Suppressor macrophage treated with lipopolysaccharide for 1 hour (primary cell): ENCODE results near the gene ELMO2.

ENCODE experiments used
- DNase-seq, 3 donors: peaks; one replicate each; pipeline ENCODE4 v3.0.0-alpha.2; 2020 to 2022

The ELMO2 gene

DNA sequence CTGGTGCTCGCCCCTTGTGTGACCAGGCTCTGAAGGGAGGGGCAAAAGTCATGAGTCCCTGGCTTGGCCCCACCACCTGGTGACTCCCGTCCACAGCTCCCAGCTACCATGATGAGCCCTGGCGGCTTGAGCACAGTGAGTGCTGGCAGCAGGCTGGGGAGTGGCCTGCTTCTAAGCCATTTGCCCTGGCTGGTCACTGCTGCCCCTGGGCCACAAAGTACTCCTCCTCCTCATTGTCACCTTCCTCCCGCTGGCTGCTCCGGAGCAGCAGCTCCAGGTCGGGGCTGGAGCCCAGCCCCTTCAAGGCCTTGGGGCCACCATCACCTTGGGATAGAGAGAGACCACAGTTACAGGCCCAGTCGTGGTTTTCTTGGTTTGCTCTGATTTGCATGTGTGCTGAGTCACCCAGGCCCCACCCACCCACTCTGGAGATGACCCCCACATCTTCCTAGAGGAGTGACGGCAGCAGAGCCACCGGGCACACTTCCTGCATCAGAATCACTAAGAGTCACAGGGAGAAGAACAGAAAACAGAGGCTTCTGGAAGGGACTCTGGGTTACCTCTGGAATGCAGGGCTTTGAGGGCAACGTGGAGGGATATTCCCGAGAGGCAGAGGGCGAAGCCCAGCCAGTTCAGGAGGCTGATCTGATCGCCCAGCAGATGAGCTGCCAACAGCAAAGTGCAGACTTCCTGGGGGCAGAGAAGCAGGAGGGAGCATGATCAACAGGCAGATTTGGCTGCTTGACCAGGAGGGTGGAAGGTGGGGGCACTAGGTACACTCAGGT, 56.0 kb downstream of the ELMO2 start:
- DNase-seq = peak; percentile 83 to 91 (median 88)

DNA sequence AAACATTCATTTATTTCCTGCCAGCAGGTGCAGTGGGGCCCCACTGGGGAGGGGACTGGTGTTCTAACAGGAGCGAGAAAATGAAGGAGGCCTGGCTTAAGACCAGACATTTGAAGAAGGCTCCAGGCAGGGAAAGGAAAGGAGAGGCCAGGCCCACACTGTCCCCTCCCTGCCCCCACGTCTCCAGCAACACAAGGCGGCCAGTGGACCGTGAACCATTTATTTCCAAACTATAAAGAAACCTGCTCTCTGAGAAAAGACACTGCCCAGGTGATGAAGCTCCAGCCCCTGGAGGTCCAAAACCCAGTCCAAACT, 56.7 kb downstream of the ELMO2 start:
- no peak for DNase-seq

DNA sequence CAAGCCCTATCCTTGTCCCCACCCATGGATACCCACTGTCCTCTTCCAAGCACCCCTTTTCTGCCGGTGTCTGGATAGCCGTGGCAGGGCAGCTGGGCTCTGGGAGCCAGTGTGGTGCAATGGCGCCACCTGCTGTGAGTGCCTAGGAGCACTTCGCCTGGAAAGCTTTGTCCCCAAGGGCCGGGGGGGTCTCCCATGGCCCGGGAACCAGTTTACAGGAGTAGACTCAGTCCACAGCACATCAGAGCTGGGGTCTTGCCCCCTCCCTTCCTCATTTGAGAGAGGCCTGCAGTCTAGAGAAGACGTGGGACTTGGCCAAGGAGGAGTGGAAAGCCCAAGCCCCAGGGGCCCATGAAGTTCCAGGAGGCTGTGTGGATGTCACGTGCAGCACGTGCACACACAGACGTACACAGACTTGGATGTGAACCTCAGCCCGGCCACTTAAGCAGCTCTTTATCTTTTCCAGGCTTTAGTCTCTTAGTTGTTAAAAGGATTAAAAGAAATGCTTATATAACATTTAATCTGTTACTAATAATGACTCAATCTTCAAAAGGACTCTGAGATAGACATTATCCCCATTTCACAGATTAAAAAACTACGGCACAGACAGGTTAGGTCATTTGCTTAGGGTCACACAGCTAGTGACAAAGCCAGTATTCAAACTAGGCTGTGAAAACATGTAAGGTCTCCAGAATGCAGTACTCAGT, 57.2 kb downstream of the ELMO2 start:
- peak; percentile 62 to 81 (median 70) for DNase-seq

DNA sequence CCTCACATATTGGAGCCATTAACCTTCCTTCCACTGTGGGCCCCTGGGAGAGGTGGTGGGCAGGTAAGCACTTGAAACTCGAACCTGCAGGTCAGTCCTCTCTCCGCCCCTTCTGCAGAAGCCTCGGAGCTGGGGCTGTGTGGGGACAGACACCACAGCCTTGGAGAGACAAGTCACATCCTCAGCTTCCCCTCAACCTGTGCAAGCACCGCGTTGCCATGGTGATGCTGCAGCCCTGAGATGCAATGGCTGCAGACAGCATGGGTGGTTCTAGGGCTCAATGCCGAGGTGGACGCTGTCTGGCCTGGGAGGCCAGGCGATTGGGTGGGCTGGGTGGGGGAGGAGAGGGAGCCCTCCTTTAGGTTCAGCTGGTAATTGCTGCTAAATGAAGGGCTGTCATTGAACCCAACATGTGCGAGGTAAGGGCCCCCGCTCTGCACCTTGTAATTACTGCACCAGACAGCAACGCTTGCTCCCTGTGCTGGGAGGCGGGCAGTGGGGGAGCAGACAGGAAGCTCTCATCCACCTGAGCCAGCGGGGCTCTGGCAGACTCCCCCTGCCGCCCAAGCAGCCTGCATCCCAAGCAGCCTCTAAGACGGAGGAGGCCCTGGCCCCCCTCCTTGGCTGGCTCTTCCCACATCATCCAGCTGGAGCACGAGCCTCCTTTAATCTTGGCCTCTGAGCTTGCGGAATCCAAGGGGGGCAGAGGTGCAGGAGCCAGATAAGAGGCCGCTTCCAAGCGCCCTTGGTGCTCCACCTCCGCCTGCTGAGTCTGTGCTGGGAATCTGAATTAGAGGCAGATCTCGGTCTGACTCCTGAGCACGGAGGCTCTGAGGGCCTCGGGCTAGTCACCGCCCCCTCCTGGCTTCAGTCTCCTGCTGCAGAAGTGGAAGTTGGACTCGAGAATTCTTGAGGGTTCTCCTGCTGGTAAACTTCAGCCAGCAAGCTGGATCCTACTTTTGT, 58.3 kb downstream of the ELMO2 start:
- no peak for DNase-seq

DNA sequence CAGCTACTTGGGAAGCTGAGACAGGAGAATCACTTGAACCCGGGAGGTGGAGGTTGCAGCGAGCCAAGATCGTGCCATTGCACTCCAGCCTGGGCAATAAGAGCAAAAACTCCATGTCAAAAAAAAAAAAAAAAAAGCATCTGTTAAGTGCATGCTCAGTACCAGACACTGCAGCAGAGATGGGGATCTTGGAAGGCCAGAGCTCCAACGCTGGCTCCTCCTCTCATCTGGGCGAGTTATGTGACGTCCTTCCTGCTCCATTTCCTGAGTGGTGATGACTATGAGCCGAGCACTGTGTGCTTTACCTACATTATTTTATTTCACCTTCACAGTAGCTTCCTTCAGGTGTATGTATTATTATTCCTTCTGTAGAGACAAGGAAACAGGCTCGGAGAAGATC, 59.6 kb downstream of the ELMO2 start:
- DNase-seq = no peak

DNA sequence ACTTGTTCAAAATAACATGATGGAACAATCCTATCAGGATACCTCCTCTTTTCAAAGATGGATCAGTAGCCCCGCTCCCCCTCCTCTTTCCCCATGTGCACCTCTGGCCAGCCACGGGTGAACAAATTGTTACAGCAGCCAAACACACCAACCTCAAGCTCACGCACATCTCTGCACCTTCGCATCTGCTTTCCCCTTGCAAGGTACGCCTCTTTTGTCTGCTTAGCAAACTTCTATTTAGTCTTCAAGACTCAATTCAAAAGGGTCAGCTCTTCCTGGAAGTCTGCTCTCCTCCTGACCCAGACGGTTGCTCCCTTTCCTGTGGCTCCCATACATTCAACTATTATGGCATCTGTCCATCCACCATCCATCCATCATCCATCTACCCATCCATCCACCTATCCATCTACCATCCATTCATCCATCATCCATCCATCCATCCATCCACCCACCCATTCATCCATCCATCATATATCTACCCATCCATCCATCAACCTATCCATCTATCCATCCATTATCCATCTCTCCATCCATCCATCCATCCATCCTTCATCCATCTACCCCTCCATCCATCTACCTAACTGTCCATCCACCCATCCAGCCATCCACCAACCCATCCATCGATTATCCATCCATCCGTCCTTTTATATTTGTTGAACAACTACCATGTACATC, 61.8 kb downstream of the ELMO2 start:
- DNase-seq = no peak

DNA sequence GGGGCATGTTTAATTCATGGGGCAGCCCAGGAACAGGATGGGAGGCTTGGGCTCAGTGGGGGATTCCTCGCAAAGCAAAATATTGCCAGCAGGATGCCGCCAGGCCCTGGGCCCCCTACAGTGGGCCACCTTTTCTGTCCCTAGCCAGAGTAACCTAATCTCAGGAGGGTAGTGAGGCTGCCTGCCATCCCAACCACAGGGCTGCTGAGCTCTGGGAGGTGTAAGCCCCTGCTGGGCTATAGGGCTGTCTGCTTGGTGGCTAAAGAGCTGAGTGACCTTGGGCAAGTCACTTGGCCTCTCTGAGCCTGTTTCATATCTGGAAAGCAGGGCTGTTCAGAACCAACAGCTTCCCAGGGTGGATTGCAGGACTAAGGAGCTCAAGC, 62.4 kb downstream of the ELMO2 start:
- DNase-seq = no peak

DNA sequence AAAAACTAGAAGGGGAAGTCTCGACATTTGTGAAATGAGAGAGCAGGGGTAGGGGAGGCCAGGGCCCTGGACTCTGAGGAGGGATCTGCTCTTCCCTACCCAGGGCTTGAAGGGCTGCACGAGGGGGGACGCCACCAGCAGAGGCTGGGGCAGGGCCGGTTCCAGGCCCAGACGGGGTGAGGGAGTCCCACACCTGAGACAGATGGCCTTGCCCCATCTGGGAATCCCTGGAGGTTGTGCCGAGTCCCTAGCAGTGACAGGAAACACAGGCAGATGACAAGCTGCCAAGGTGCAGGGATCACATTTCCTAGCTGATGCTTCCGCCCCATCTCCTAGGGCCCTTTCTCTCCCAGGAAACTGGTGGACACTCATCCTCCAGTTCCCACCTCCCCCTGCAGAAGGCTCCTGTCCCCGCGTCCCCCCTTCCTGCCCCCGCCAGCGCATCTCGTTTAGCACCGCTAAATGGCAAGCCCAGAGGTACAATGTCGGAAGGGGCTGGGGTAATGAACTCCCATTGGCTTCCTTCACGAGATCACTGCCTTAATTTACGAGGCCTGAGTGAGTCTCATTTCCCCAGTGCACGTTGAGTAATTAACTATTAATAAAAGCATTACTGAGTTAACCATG, 63.0 kb downstream of the ELMO2 start:
- no peak for DNase-seq

DNA sequence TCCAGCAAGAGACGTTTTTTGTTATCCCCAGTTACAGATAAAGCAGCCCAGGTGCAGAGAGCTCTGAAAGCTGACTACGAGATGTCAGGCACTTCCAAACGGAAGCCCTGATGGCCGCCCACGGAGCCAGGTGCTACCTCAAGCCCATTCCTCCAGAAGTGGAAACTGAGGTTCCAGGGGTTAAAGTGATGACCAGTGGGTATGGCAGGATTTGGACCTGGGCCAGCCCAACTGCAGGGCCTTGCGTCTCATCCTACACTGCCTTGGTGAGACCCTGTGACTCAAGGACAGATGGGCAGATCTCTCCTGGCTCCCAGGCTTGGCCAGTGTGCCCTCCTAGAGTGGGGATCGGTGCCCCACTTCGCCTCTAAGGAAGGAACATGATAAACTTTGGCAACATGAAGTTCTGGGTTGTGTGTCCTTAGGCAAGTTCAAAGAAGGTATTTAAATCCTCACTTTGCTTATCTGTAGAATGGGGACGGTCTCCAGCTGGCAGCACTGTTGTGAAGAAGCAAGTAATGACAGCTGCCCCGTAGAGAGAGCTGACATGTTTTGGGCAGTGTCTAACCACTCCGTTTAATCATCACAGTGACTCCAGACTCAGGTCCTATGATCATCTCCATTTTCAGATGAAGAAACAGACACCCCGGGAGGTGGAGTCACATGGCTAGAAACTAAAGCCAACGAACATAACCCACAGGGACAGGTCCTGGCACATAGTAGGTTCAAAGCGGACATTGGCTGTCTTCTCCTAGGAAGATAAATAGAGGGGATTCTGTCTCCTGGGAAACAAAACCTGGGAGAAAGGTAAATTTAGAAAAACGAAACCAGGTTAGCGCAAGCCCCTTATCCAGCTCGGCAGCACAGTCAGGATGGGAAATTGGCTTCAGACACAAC, 63.7 kb downstream of the ELMO2 start:
- DNase-seq = no peak

DNA sequence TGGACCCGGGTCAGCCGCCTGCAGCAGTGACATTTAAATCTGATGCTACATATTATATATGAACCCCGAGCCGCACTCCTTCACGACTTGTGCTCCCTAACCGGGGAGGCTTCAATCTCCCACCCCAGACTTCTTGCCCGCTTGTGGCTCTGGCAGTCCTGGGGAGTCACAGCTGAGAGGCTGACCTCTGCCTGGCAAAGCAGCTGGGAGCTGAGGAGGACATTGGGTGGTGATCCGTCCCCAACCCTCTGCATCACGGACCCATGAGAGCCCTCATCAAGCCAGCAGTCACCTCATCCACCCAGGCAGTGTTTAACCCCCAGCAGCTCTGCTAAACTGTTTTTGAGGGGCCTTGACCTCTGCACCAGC, 64.4 kb downstream of the ELMO2 start:
- no peak for DNase-seq

DNA sequence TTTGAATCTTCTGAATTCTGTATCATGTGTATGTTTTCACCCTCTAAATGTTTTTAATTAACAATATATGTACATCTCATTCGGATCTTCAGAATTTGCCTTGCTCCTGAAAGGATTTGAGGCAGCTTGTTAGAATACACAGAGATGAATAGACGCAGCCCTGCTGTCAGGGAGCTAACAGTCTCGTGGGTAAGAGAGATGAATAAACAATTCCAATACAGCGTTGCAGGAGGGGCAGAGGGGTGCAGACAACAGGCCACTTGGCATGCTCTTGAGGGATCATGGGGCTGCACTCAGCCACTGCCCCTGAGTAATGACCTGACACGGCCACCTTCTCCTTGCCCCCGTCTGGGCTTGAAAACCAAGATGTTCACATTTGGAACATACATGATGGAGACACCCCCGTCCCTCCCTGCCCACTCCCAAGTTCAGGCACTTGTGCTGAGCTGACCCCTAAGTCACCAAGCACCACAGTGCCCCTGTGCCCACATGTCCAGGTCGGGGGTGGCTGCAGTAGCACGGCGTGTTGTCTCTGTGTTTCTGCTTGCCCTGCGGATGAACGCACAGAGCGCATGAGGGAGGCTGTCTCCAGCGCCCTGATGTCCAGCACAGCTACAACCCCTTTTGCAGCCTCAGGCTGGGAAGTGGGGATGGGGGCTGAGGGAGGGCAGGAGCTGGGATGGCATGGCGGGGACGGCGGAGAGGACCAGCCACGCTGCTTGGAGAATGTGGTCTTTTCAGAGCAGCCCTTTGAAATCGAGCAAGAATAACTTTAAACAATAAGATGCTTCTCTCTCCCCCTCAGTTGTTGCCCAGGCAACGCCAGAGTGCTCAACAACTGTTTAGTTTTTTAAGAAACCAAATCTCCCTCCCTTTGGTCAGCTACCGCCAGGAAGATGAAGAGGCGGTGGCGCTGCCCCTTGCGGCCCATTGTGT, 65.1 kb downstream of the ELMO2 start:
- no peak for DNase-seq

DNA sequence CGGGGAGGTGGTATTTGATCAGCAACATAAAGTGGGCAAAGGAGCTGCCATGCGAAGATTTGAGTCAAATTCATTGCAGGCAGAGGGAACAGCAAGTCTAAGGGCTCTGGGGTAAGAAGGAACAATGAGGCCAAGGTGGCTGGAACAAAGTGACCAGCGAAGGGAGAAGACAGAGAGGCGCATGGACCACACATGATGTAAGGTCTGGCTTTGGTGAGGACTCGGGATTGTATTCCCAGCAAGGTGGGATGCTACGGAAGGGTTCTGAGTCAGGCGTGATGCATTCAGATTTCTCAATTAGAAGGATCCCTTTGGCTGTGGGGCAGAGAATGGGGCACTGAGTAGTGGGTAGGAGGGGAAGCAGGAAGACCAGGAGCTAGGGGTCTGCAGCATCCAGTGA, 67.4 kb downstream of the ELMO2 start:
- no peak for DNase-seq

DNA sequence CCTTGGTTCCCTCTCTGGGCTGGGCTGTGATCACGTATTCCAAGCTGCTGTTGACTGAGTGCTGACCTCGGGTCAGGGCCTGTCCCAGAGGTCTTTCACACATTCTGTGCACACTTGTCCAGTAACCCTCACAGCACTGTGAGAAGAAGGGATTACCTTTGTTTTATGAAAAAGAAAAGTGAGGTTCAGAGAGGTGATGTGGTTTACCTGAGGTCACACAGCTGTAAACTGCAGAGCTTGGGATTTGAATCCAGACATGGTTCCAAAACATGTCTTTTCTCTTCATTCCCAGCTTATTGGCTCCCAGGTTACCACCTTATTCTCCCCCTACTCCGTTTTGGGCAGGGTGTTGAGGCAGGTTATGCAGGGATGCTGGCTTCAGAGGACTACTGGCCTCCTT, 69.7 kb downstream of the ELMO2 start:
- DNase-seq = no peak

DNA sequence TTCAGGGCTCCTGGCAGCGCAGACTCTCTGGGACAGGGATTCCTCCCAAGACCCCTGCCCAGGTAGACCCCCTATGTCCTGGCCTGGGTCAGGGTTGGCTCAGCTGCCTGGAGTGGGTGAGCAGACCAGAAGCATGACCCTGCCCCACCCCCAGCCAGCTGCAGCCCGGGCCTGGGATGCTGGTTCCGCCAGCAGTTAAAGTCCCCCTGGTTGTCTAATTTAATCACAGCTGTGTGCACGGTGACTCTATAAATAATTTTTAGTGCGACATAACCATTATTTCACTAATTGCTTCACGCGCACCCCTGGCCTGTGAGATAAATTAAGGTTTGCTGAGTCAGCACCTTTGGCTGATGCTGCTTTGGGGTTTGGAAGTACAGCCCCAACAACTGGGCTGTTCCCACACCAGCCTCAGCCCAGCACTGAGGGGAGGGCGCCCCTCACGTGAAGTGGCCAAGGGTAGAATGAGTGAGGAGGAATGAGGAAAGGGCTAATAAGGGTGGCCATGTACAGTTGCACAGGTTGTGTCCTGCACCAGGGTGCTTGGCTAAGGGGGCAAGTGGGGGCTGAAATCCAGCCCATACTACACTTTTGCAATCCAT, 72.0 kb downstream of the ELMO2 start:
- DNase-seq = no peak

DNA sequence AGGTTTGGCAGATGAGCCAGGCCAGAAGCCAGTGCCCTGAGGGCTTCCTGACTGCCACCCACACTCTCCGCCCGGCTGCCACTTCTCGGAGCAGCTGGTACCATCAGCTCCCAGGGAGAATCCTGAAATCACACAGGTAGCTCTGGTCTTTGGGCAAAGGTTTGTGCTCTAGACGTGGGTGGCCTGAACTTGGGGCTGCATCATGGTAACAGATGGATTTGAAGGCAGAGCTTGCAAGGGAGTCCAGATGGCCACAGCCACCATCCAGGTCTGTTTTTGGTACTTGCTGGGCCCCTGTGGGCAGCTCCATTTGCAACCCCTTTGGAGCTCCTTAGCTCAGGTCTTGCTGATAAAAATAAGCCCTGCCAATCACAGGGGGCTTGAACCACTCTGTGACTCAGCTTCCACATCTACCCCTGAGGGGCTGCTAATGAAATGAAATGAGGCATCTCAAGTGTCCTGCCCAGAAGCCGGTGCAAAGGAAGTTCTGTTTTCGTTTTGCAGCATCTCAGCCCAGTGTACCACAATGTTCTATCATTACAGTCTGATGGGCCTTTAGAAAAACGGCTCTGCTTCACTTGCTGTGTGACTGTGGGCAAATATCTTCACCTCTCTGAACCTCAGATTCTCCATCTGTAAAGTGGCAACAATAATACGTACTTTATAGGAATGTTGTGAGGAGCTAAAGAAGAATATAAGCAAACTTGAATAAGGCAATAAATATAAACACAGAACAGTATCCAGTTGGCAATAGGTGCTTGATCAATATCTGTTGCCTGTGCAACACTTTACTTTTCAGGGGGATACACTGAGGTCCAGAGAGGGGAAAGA, 73.0 kb downstream of the ELMO2 start:
- no peak for DNase-seq

DNA sequence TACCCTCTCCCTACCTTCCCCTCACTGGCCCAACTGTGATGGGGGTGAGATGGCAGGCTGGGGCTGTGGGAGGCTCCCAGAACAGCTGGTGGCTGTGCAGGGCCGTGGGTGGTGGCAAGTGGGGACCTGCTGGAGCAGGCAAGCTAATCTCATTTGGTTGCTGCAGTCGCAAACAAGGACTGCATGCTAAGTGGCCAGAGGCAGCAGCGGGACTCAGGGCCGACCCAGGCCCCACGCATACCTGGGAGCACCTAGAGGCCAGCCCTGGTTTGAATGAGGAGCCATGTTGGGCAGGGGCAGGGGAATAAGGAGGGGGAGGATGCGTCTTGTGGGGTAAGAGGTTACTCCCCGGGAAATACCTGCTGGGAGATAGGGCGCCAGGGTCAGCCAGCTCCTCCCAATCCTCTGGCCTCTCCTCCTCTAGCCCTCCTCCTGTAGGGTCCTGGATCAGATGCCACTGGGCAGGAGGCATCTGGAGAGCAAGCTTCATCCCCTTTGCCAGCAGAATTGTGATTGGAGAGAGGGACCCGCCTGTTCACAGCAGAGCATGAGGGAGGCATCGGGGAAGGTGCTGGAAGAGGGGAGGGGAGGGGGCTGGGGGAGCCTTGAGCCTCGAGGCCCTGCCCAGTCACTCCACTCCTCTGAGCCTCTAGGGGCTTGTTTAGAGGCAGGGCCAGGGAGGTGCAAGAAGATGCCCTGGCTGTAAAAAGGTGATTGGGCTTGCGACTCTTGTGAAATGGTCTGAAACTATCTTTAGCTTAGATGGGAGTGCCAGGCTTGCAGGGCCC, 73.8 kb downstream of the ELMO2 start:
- DNase-seq = no peak

DNA sequence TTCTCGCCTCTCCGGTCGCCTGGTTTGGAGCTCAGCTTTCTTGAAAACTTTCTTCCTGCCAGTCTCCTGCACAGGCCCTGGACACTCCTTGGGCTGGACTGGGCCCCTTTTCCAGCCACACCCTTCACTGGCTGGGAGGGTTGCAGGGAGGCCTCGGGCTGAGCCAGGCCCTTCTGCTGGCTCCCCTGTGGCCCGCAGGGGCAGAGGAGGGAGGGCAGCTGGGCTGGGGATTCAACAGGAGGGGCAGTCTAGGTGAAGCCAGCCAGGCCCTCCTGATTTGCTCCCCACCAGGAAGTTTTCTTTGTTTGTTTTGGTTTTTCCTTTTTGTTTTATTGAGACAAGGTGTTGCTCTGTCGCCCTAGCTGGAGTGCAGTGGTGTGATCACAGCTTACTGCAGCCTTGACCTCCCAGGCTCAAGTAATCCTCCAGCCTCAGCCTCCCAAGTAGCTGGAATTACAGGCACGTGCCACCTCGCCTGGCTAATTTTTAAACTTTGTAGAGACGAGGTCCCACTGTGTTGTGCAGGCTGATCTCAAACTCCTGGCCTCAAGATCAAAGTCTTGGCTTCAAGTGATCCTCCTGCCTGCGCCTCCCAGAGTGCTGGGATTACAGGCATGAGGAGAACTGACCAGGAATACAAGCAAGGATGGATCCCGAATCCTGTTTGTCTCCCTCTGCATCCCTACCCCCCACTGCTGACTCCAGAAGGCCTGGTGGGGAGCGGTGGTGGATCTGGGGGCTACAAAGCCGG, 74.6 kb downstream of the ELMO2 start:
- DNase-seq = no peak
